Esophagus muscularis mucosa (tissue), 4 donors: ENCODE measurements around the gene AKT3. TPM values are rescaled to one million over a fixed set of nuclear protein-coding genes. Genes with fewer than 3 reads are reported as not detected.

Experiments
- DNase-seq: peaks from one replicate; pipeline ENCODE4 v3.0.0-alpha.2; 2017; ENCODE audit errors: extremely low spot score
- H3K27ac ChIP-seq, 4 donors: fragments of 200-600 bp; sonication (generic); replicated peaks in 1 of 4; 1 replicate in 3 of 4; 2 replicates in 1 of 4; pipeline ENCODE4 v1.5.1; 2016 to 2019; ENCODE audit warnings: mild to moderate bottlenecking in 1 of 4
- H3K27me3 ChIP-seq, 4 donors: fragments of 200-600 bp; sonication (generic); one replicate each; pipeline versions ENCODE4 v1.5.1 to v1.6.0; 2016 to 2019
- H3K36me3 ChIP-seq, 4 donors: fragments of 200-600 bp; sonication (generic); one replicate each; pipeline ENCODE4 v1.5.1; 2016 to 2019
- H3K4me1 ChIP-seq, 4 donors: fragments of 200-600 bp; sonication (generic); one replicate each; pipeline ENCODE4 v1.5.1; 2016 to 2019
- H3K4me3 ChIP-seq, 4 donors: fragments of 200-600 bp; sonication (generic); 1 replicate in 2 of 4; 2 replicates in 2 of 4; pipeline ENCODE4 v1.5.1; 2016 to 2019; ENCODE audit warnings: mild to moderate bottlenecking in 4 of 4, moderate library complexity in 1 of 4
- H3K9me3 ChIP-seq, 4 donors: fragments of 200-600 bp; sonication (generic); 1 replicate in 3 of 4; 2 replicates in 1 of 4; pipeline ENCODE4 v1.5.1; 2016 to 2019
- CTCF ChIP-seq, 3 experiments: fragments of 200-600 bp in 2 of 3; fragments of 450-650 bp in 1 of 3; sonication (generic) in 2 of 3; IDR thresholded peaks; one replicate each; pipeline ENCODE4 v1.5.1; 2017 to 2019; ENCODE audit warnings: antibody characterized with exemption in 3 of 3, mild to moderate bottlenecking in 2 of 3, moderate library complexity in 1 of 3
- EP300 ChIP-seq: sonication (generic); formaldehyde crosslinking; IDR thresholded peaks from one replicate; pipeline ENCODE4 v1.6.1; 2017; ENCODE audit warnings: antibody characterized with exemption
- POLR2A ChIP-seq: fragments of 450-650 bp; IDR thresholded peaks from one replicate; pipeline ENCODE4 v1.6.1; 2017; ENCODE audit warnings: antibody characterized with exemption, moderate library complexity, mild to moderate bottlenecking, low read depth
- POLR2AphosphoS5 ChIP-seq, 2 donors: sonication (generic); formaldehyde crosslinking; IDR thresholded peaks; one replicate each; pipeline ENCODE4 v1.6.1; 2017; ENCODE audit warnings: antibody characterized with exemption in 2 of 2
- WGBS: methylation state at CpG from one replicate; pipeline ENCODE4 v1.1.5; 2018; 5-methylcytosine and 5-hydroxymethylcytosine counted together
- intact Hi-C: fragments of 100-400 bp; cut with DNase I; formaldehyde crosslinking; loops from one replicate; pipeline ENCODE4 v1.15.1; 2023
- total RNA-seq, 4 donors: library from RNA; depleted of rRNA; stranded (reverse); fragments of >200 nt; gene quantifications; one replicate each; pipeline versions ENCODE4 v1.1.0 to v1.2.1, GENCODE V29; 2016

Gene AKT3
- total RNA-seq, 4 donors from 2014 or later: 63.9 to 104 (median 74.2) TPM

- no peak for TF ChIP-seq CTCF (IDR thresholded peaks at IDR 0.05)
- no peak for TF ChIP-seq POLR2AphosphoS5 (IDR thresholded peaks at IDR 0.05)
- no peak for TF ChIP-seq EP300
- TF ChIP-seq POLR2A: no peak
- WGBS: 98% methylated on average over 2 of the region's 2 CpGs
- H3K36me3 ChIP-seq: peaks cover 0 to 31% (median 5%) of the 10 kb centered on the region in 4 donors
- peaks cover 0 to 4% (median 0%) of the 10 kb centered on the region in 4 donors for H3K9me3 ChIP-seq
- no peak overlapping the region for H3K27ac ChIP-seq
- no peak for DNase-seq
- intact Hi-C loops: no loop called here
- no peaks in the 10 kb centered on the region for H3K4me1 ChIP-seq
- H3K4me3 ChIP-seq: no peak overlapping the region
- no peaks in the 10 kb centered on the region for H3K27me3 ChIP-seq
Measured at GRCh38 chr1:243646841-243647240, 203.2 kb downstream of the AKT3 start.

- WGBS: 93% methylated on average over 6 of the region's 6 CpGs
Measured at GRCh38 chr1:243645281-243645680, 204.8 kb downstream of the AKT3 start.

GRCh38 chr1:243642936-243643335 lies 207.1 kb downstream of the AKT3 start:
- intact Hi-C loops: no loop called here
- no peak overlapping the region for H3K4me3 ChIP-seq
- H3K36me3 ChIP-seq: peaks cover 0 to 37% (median 5%) of the 10 kb centered on the region in 4 donors
- H3K9me3 ChIP-seq: peaks cover 0 to 15% (median 6%) of the 10 kb centered on the region in 4 donors
- H3K27ac ChIP-seq: no peak overlapping the region
- H3K4me1 ChIP-seq: no peaks in the 10 kb centered on the region
- no peaks in the 10 kb centered on the region for H3K27me3 ChIP-seq
- 70% methylated on average over 5 of the region's 5 CpGs for WGBS
- TF ChIP-seq EP300 (no peak), CTCF (IDR thresholded peaks at IDR 0.05) (no peak), POLR2A (no peak)
- DNase-seq: no peak

More at GRCh38 chr1:243645281-243645680, 204.8 kb downstream of the AKT3 start:
- Histone ChIP-seq H3K9me3 (peaks cover 0 to 4% (median 0%) of the 10 kb centered on the region in 4 donors), H3K36me3 (peaks cover 0 to 32% (median 5%) of the 10 kb centered on the region in 4 donors), H3K4me1 (no peaks in the 10 kb centered on the region), H3K27ac (no peak overlapping the region), H3K27me3 (no peaks in the 10 kb centered on the region), H3K4me3 (no peak overlapping the region)
- no peak for DNase-seq
- TF ChIP-seq POLR2AphosphoS5 (IDR thresholded peaks at IDR 0.05): no peak
- TF ChIP-seq POLR2A: no peak
- no peak for TF ChIP-seq EP300
- intact Hi-C loops: no loop called here

- Histone ChIP-seq H3K9me3 (peaks cover 0 to 11% (median 5%) of the 10 kb centered on the region in 4 donors), H3K4me1 (no peaks in the 10 kb centered on the region), H3K27me3 (no peaks in the 10 kb centered on the region), H3K36me3 (peaks cover 0 to 12% (median 0%) of the 10 kb centered on the region in 4 donors), H3K4me3 (no peak overlapping the region), H3K27ac (no peak overlapping the region)
- no peak for TF ChIP-seq EP300
- intact Hi-C loops: no loop called here
- DNase-seq: no peak
- 94% methylated on average over 4 of the region's 4 CpGs for WGBS
Measured at GRCh38 chr1:243639027-243639658, 210.9 kb downstream of the AKT3 start.

- H3K27ac ChIP-seq: no peak overlapping the region
- H3K4me1 ChIP-seq: no peaks in the 10 kb centered on the region
- 90% methylated on average over 4 of the region's 4 CpGs for WGBS
- no peaks in the 10 kb centered on the region for H3K27me3 ChIP-seq
- DNase-seq: no peak
- TF ChIP-seq CTCF (IDR thresholded peaks at IDR 0.05) (no peak), EP300 (no peak), POLR2A (no peak), POLR2AphosphoS5 (IDR thresholded peaks at IDR 0.05) (no peak)
- intact Hi-C loops: no loop called here
- no peak overlapping the region for H3K4me3 ChIP-seq
- peaks cover 0 to 11% (median 0%) of the 10 kb centered on the region in 4 donors for H3K36me3 ChIP-seq
- H3K9me3 ChIP-seq: peaks cover 0 to 11% (median 5%) of the 10 kb centered on the region in 4 donors
Measured at GRCh38 chr1:243638186-243638585, 211.9 kb downstream of the AKT3 start.

- Histone ChIP-seq H3K4me3 (no peak overlapping the region), H3K27me3 (no peaks in the 10 kb centered on the region), H3K9me3 (no peaks in the 10 kb centered on the region), H3K36me3 (peaks cover 0 to 46% (median 2%) of the 10 kb centered on the region in 4 donors), H3K27ac (no peak overlapping the region), H3K4me1 (peaks cover 0 to 6% (median 0%) of the 10 kb centered on the region in 4 donors)
- 100% methylated on average over 2 of the region's 2 CpGs for WGBS
- intact Hi-C loops: no loop called here
- TF ChIP-seq EP300 (no peak), POLR2A (no peak), CTCF (IDR thresholded peaks at IDR 0.05) (no peak), POLR2AphosphoS5 (IDR thresholded peaks at IDR 0.05) (no peak)
- no peak for DNase-seq
Measured at GRCh38 chr1:243628476-243628907, 221.6 kb downstream of the AKT3 start.
